GM21390 (cell line): Measurements from ENCODE around the gene SH3BP5L.
"Not testable (repeated sequence)": the region's sequence is repeated elsewhere in the genome, so short reads cannot be mapped to it uniquely, and the experiment has no call there.

Source experiments
- ATAC-seq: cut with Tn5 transposase; IDR thresholded peaks from one replicate; pipeline ENCODE4 v1.9.1; 2021; ENCODE audit not compliant: unreplicated experiment

The SH3BP5L gene

DNA sequence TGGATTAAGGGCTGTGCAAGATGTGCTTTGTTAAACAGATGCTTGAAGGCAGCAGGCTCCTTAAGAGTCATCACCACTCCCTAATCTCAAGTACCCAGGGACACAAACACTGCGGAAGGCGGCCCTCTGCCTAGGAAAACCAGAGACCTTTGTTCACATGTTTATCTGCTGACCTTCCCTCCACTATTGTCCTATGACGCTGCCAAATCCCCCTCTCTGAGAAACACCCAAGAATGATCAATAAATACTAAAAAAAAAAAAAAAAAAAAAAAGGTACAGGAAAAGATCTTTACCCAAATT, 5.0 kb upstream of the SH3BP5L start:
- not testable (repeated sequence) for ATAC-seq

DNA sequence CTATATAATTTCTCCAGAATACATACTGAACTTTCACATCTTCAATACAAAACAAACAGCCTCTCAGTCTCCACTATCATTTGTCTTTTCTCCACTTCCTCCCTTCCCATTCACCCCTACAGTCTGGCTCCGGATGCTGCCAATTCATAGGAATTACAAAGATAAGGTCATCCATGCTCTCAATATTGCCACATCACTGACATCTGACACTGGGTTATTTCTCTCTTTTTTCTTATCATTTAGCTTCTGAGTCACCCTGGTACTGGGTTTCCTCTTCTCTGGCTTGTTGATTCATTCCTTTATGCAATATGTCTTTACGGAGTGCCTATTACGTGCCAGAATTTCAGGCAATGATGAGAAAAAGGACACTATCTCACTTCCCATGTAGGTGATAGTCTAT, 3.1 kb upstream of the SH3BP5L start:
- ATAC-seq = no peak

DNA sequence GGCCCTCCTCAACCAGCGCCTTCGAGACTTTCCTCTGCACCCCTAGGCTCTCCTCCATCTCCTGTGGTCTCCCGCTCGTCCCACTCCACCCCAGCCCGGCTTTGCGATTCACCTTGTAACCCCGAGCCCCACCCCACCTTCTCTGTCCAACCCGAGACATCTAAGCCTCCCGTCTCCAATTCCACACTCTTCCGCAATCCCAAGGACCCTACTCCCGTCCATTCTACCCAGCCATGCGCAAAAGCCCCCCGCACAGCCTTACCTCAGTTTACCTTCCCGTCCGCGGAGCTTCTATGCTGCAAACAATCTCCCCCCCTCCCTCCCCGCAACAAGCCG, 174 bp downstream of the SH3BP5L start:
- ATAC-seq = peak; percentile 3

DNA sequence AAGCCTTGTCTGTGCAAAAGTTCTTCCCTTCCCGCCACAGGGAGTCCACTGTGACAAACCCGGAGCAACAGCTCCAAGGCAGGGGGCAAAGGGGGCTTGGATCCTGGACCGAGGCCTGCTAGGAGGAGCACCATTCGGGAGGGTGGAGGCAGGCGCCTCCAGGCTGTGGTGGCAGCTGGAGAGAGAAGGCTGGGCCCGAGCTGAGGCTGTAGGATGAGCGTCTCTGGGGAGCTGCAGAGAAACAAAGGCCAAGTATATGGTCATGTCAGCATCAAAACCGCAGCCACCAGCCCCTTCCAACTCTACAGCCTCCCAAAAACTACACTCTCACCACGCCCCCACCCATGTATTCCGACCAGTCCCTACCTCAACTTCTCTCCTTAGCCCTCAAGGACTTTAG, 579 bp downstream of the SH3BP5L start:
- ATAC-seq = no peak

DNA sequence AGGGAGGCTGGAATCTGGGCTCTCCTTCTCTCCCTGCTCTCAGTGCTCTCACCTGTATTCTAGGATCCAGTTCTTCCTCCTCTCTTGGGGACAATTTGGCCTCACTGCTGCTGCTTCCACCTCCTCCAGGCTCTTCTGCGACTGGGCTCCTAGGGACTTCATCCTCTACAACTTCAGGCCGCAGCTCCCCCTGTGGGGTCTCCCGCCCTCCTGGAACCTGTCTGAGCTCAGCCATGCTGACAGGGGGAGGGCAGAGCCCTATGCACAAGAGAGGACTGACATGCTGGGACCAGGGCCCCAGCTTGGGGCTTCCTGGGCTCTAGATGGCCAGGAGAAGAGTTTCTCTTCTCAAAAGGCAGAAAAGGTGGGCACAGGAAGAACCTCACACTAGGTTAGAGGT, 1.0 kb downstream of the SH3BP5L start:
- no peak for ATAC-seq

DNA sequence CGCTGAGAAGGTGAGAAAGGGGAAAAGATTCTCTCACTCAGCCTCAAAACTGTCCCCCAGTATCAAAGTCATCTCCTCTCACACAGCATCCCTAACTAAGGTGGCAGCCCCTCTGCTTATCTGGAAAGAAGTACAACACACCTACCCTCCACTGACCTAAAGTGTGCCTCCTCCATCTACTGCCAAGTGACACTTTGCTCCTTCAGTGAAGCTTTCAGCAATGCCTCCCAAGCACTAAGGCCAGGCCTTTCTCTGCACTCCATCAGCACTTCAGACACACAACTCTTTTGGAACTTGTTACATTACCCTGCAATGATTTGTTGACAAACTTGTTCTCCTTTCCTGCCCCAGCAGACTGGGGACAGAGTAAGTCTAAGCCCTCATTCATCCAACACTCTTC, 1.4 kb downstream of the SH3BP5L start:
- no peak for ATAC-seq

DNA sequence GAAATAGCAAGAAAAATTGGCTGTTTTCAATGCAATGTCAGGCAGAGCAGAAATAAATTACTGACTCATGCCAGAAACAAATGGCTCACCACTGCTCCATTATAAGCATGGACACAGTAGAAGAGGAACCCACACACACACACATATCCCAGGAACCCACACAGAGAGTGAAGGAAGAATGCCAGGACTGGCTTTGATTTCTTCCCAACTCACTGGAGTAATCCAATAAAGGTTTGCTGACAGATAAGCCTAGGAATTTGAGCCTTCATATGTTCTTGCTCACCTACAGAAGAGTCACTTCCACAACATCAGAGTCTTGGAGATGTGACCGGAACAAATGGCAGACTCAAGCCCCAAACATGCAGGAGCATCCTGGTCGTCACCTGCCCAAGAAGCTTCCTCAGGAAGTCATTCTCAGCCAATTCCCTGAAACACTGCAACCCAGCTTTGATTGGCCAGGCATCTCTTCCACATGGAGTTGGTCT, 2.2 kb downstream of the SH3BP5L start:
- no peak for ATAC-seq

DNA sequence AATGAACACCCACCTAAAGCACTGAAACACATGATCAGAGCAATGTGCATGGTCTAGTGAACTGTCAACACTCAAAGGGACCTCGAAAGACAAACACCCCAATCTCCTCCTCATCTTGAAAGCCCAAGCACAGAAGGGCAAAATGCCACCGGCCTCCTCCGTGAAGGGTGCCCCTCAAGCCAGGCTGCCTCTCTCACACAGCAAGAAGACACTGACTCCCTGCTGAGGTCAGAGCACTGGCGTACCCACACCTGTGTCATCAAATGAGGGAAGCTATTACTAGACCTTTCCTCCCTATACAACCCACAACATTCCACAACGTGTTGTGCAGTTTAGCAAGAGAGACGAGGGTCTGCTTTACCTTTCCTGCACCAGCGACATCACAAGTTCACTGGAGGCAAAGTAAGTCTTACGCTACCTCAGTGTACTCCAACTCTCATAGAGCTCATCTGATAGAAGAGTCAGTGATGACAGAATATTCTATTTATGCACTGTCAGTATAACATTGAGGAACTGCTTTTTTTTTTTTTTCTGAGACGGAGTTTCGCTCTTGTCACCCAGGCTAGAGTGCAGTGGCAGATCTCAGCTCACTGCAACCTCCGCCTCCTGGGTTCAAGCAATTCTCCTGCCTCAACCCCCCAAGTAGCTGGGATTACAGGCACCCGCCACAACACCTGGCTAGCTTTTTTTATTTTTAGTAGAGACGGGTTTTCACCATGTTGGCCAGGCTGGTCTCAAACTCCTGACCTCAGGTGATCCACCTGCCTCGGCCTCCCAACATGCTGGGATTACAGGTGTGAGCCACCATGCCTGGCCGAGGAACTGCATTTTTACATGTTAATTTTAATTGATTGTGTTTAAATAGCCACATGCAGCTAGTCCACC, 3.3 kb downstream of the SH3BP5L start:
- ATAC-seq = peak; percentile 15

DNA sequence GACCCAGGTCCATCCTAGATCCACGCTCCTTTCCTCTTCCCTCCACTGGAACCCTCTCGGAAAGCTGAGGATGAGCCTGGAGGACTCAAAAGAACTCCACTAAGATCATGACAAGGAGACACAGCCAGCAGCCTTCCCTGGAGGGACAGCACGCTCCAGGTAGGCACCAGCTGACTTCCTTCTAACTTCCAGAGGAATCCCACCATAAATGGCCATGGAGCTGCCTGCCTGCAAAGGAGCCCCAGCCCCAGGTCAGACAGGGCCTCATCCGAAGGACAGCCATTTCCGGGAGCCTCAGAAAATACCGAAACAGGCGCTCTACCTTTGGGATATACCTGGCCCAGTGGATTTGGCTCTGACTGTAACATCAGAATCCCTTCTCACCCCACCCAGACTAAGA, 4.1 kb downstream of the SH3BP5L start:
- ATAC-seq = no peak

DNA sequence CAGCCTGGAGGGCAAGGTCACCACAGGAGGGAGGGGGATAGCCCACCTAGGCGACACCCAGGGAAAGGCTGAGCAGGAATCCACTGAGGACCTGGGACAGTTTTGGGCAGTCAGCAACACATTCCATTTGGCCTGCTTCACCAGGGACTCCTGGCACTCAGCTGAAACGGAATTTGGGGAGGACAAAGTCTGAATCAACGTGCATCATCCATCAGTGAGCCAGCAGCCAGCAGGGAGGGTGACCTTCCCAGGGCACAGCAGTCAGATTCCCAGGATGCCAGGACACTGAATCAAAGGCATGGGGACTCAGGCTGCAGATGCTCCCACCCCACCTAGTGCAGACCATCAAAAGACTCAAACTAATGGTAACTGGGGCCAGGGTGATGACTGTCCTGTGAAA, 4.6 kb downstream of the SH3BP5L start:
- ATAC-seq = no peak

DNA sequence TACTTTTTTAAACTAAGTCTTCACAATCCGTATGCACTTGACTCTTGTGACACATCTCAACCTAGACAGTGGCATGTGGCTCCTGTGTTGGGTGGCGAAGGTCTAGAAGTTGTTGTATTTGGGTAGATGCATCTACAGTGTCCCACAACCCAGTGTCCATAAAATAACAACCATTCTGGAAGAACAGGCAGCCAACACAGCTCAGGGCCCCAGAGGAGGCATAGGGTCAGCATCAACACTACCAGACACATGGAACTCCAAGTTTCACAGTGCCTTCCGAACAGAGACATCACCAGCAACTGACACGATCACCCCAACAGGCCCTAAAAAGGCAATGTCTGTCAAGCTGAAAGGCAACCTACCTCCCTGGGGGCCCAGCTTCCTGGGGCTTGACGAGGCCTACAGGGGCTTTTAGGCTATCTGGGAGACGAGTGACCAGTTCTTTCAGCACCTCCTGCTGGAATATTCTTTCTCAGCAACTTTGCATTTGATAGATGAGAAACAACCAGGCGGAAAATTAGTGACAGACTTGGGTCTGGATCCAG, 5.6 kb downstream of the SH3BP5L start:
- ATAC-seq = no peak

DNA sequence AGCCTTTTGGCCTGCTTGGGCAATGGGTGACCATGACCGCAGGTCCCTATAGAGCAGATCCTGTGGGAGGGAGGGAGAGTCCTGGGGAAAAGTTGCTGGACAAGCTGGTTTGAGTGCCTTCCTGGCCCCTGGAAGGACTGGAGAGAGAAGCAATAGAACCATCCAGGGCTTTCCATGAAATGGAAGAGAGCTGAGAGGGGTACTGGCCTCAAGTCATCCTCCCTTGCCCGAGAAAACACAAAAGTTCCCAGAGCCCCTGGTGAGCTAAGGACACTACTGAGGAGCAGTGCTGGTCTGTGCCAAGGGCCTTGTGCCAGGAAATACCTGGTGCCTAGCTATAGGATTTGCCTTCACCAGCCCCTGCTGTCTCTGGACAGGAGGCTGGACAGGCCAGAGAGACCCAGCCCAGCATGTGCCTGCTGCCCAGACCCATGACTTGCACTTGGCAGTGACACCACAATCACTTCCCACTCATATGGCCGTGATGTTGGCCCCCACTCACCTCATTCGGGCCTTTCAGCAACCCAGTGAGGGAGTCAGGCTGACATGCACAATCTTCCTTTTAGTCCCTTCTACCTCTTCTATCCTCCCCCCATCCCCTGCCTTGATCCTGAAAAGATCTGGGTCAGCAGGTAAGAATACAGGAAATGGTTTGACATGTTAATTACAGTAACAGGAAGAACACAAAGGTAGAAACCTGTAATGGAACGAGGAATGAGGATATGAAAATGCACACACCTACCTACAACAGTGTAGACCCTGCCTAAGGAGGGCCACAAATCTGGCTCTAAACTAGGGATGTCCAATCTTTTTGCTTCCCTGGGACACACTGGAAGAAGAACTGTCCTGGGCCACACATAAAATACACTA, 7.0 kb downstream of the SH3BP5L start:
- peak; percentile 41 for ATAC-seq

DNA sequence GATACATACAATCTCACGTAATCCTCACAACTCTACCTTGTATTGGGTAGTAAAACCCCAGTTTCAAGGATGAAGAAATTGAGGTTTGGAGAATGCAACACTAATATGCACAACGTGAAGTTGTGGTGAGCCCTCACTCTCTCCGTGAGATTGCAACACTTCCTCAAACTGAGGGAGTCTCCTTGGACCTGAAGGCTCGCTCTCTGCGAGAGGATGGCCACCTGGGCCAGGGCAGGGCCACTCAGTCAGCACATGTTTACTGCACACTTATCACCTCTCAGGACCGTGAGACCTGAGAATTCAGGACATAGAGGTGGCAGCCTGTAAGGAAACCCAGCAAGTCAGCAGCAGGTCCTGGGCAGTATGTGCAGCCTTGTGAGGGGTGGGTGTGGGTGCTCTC, 8.7 kb downstream of the SH3BP5L start:
- ATAC-seq = no peak

DNA sequence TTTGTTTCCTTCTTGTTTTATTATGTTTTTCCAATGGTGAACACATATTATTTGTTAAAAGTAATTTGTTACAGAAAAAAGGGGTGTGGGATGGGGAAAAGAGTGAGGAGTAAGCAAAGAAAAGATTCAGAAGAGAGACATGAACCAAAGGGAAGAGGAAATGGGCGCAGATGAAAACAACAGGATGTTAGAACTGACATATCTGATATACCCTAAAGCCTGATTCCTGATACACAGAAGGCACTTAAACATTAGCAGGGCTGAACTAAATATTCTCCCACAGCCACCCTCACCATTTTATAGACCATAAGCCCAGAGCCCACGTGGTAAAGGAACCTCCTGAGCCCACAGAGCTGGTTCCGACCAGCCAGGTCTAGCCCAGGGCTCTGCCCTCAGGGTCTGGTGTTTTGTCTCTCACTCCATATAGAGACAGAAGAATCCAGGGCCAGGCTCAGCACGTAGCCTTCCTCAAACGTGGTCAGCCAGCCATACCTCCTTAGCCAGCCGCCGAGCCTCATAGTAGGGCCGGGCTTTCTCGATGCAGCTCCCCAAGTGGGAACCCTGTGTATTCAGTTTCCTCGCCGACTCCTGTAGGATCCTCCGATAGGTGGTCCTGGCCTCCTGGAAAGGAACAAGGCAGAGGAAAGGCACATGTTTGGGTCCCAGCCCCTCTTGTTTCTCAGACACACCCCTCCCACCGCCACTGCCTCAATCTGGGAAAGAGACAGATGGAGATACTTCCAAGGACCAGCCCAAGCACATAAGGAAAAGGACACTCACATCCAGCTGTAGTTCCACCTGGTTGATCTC, 9.5 kb downstream of the SH3BP5L start:
- ATAC-seq = no peak

DNA sequence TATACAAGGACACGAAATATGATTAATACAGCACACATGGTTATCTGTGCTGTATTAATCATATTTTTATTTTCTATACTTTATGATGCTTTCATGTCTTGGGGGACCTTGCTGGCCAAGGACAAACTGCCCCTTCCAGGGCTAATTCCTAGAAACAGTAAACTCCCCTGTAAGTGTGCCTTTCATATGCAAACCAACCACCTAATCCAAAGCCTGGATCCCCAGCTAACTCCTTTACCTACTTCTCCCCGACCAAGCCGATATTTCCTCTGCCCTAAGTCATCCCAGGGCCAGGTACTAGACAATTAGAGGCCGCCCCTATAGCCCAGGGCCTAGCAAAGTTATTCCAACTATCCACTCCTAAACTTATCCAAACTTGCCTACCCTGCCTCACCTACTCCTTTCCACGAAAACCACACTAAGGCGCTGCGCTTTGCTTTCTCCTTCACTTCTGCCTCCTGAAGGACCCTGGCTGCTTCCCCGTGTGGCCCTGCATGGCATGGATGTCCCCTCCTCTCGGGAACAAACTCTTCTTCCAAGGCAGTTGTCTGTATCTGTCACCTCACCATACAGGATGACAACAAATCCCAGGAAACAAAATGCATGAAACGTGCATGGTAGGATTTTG, 10.2 kb downstream of the SH3BP5L start:
- ATAC-seq = no peak

DNA sequence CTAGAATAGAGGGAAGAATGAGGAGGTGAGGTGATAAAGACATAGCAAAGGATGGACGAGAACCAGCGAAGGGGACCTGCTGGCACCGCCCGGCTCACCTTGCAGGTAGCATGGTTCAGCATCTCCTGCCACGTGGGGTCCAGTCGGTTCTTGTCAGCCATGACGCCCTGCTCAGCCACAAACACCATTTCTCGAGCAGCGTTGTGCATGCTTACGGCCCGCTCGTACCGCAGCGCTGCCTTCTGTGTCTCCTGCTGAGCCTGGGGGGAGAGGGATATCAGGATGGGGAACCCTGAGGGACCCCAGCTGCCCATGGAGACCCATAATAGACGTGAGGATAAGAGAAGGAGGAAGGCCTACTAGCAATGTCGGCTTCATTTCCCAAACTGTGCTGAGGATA, 11.4 kb downstream of the SH3BP5L start:
- ATAC-seq = no peak

DNA sequence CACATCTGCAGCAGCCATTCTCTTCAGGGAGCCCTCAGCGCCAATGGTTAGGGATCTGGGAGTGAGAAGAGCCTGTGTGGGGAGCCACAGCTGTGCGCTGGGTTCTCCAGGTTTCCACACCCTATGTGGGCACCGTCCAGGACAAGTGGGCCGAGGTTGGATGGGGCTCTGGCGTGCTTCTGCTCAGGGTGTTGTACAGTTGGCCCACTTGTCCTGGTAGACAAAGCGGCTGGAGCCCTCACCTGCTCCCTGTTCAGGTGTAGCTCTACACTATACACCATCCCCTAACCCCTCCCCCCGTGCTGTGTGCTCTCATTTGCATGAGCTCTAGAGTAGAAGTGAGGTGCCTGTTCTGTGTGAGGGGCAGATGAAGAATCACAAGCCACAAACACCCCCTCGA, 12.2 kb downstream of the SH3BP5L start:
- ATAC-seq = no peak

DNA sequence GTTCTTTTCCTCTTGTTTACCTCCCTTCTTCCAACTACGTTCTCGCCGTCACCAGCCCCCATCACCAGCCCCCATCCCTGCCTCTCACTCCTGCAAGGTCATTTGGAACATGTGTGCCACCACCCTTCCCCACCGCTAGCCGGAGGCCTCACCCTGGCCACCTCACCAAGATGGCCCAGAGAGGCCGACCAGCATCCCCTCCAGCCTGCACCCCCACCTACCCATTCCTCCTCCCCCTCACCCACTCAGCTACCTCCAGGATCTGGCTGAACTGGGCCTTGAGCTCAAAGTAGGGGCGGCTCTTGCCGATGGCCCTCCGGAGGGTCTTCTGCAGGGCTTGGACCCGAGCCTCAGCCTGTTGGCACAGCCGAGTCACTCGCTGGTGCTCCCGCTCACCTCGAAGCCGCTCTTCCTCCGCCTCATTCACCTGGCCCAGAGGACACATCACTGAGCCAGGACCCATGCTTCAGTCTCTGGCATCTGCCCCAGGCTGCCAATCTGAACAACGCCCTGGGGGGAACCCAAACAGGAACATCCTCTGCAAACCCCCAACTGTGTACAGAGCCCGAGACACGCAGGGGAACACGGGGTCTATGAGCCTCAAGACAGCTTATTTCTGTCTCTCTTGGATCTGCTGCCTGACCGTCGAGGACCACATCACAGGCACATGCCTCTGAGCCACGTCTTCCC, 12.8 kb downstream of the SH3BP5L start:
- ATAC-seq = no peak

DNA sequence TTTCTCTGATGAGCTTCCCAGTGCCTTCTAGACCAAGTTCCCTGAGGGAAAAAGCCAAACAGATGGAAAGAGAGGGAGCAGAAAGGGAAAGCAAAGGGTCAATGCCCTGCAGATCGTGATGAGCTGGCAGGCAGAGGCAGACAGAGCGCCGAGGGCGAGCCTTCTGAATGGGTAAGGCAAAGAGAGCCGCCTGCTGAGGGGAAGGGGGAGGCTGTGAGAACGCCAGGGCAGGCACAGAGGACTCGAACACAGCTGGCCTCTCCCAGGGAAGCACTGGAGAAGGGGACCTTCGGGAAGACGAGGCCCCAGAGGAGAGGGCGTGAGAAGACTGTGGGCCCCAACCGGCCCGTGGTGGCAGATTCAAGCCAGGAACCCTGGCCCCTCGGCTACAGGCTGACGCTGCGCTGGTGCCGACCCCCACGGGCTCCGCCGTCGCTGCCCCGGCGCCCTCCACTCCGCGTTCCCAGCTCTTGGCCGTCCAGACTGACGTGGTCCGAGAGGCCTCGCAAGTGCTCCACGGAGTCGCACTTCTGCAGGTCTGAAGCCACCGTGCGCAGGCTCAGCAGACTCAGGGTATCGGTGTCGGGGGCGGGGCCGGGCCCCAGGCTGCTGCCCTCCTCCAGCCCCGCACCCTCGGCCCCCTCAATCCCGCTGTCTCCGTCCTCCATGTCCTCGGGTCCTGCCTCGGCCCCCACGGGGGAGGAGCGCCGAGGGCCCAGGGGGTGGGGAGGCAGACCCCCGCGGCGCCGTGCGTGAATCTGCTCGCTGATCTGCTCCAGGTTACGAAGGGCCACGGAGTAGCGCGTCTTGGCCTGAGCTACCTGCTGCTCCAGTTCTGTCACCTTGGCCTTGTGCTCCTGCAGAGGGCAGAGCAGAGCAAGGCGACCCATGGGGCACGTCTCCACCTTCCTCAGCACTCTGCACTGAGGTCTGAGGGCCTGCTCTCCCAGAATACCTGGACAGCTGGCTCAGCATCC, 13.9 kb downstream of the SH3BP5L start:
- no peak for ATAC-seq
